NCI-H526 (cell line): ENCODE measurements around the gene RBM20.

ENCODE experiments used
- DNase-seq, 2 experiments: peaks; one replicate each; lab custom pipeline; 2025; lab: John Stamatoyannopoulos, UW

The RBM20 gene

GRCh38 chr10:110834629-110835301, 190.6 kb downstream of the RBM20 start:
- DNase-seq, result no peak

GRCh38 chr10:110835841-110836240, 191.7 kb downstream of the RBM20 start:
- no peak for DNase-seq

- DNase-seq, result no peak
Measured at GRCh38 chr10:110836706-110837105, 192.6 kb downstream of the RBM20 start.

GRCh38 chr10:110837418-110838171, 193.5 kb downstream of the RBM20 start:
- no peak for DNase-seq

GRCh38 chr10:110840225-110840922, 196.2 kb downstream of the RBM20 start:
- DNase-seq, result no peak

DNA sequence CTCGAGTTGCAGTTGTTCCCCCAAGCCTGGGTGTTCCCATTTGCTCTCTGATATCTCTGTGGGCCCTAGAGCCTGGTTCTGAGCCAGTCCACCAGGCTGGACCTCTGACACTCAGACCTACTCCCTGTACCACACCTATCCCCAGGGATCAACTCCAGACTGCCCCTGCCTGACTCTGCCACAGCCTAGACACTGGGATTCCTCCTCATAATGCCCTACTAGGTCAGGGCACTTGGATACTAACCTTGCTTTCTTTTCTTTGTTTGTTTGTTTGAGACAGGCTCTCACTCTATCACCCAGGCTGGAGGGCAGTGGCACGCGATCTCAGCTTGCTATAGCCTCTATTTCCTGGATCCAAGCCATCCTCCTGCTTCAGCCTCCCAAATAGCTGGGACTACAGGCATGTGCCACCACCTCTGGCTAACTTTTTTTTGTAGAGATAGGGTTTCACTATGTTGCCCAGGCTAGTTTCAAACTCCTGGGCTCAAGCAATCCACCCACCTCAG, 196.8 kb downstream of the RBM20 start:
- no peak for DNase-seq

- DNase-seq, result no peak
Measured at GRCh38 chr10:110841767-110842267, 197.7 kb downstream of the RBM20 start.

- no peak for DNase-seq
Measured at GRCh38 chr10:110842326-110842904, 198.3 kb downstream of the RBM20 start.

DNA sequence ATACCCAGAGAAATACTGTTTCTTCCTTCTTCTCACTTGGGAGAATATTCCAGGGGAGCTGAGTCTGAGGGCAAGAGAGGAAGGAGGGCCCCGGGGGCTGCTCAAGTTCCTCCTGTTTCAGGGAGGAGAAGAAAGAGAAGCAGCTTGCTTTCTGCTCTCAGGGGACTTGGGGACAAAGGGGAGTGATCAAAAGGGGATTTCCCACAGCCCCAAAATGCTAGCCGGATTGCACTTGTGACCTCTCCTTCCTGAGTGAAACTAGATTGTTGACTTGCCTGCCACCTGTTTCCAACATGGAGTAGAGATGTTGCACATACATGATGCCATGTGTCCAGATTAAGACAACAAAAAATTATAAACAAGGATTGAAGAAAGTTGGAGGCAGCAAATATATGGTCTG, 198.9 kb downstream of the RBM20 start:
- no peak for DNase-seq

GRCh38 chr10:110843796-110844616, 199.9 kb downstream of the RBM20 start:
- no peak for DNase-seq

- no peak for DNase-seq
Measured at GRCh38 chr10:110844617-110844881, 200.4 kb downstream of the RBM20 start.

- DNase-seq, result no peak
Measured at GRCh38 chr10:110845192-110845755, 201.1 kb downstream of the RBM20 start.

GRCh38 chr10:110845756-110846620, 201.9 kb downstream of the RBM20 start:
- peak; percentile 88 to 89 for DNase-seq

DNA sequence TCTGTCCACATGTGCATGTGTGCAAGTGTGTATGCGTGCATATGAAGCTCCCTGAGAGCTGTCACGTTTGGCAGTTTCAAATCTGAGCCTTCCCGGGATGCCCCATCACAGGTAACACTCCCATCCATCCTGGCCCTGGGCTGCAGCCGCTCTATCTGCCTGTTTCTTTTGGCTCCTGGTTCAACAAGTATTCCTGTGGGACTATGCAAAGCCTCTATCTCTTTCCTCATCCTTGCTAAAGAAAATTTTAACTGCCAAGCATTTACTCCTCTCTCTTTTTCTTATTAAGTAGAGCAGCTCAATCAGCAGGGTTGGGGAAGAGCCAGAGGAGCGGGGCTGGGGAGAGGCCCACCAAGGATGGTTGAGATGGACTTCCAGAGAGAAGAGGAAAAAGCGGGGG, 203.2 kb downstream of the RBM20 start:
- DNase-seq, result peak in 1 of 2 experiments; percentile 41

DNA sequence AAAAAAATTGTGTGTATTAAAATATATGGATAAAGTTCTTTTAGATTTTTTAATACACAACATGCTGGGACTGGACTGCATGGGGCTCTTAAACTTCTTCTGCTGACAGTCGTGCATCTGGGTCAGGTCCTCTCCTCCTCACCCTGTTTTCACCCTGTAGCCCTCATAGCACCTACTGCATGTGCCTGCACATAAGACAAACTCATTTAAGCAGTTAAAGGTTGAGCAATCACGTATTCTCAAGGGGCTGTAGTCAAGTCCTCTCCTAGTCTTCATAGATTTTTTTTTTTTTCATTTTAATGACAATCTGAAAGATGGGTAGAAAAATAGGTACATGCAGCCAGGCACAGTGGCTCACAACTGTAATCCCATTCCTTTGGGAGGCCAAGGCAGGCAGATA, 204.0 kb downstream of the RBM20 start:
- no peak for DNase-seq

DNA sequence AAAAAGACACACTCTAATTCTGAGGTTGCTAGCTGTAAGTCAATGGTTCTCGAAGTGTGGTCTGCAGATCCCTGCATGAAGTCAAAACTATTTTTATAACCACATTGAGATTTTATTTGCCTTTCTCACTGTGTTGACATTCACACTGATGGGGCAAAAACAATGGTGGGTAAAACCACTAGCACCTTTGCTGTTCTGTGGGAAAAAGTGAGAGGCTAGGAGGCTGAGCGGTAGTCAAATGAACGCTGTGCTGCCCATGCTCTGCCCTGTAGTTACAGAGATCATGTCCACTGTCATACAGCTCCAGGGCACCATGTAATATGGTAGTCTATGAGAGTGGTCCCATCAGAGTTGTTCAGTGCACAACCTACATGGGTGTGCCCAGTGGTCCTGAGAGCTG, 206.0 kb downstream of the RBM20 start:
- no peak for DNase-seq

- DNase-seq, result no peak
Measured at GRCh38 chr10:110851020-110851612, 207.0 kb downstream of the RBM20 start.

DNA sequence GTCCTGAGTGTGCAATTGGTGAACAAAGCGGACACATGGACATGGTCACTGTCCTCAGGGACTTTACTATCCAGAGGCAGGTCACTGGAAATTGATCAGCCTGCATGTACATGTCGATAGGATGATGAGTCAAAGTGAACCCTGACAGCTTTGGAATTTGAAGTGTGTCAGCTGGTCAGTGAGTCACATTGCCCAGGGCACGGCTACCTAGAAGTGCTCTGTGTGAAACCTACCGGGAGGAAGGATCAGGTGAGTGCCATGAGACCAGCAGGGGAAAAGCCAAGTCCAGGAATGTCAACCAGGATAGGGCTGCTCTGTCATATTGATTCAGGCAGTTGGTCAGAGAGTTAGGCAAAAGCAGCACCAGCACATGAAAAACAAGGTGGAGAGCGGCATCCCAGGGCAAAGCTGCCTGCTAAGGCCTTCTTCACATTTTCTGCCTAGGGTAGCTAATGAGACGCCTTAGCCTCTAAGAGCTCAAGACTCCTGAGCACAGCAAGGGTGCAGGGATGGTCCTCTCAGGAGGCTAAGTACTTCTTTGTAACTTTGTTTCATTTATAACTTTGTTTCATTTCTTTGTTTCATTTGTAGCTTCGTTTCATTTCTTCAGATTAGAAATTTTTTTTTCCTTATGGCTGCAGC, 208.2 kb downstream of the RBM20 start:
- no peak for DNase-seq

DNA sequence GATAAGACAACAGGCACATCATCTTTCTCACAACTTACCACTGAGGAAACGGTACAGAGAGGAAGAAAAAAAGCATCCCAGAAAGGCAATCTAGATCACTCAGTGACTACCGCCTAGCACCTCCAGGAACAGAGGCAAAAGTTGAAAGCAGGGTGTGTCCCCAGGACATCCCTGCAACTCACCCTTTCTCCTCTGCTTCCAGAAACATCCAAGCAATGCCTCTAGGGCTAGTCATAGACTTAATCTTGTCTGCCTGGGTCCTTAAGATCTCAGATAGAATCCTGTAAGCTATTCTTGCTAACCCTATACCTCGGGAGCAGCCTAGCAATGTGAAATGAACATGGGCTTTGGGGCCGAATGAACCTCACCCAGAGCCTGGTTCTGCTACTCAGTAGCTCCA, 208.8 kb downstream of the RBM20 start:
- no peak for DNase-seq
